Amniotic stem cell (primary cell): ENCODE data around the gene PBX3.

ENCODE experiments used
- DNase-seq: peaks from one replicate; lab custom pipeline; 2025; lab: John Stamatoyannopoulos, UW

PBX3 gene

DNA sequence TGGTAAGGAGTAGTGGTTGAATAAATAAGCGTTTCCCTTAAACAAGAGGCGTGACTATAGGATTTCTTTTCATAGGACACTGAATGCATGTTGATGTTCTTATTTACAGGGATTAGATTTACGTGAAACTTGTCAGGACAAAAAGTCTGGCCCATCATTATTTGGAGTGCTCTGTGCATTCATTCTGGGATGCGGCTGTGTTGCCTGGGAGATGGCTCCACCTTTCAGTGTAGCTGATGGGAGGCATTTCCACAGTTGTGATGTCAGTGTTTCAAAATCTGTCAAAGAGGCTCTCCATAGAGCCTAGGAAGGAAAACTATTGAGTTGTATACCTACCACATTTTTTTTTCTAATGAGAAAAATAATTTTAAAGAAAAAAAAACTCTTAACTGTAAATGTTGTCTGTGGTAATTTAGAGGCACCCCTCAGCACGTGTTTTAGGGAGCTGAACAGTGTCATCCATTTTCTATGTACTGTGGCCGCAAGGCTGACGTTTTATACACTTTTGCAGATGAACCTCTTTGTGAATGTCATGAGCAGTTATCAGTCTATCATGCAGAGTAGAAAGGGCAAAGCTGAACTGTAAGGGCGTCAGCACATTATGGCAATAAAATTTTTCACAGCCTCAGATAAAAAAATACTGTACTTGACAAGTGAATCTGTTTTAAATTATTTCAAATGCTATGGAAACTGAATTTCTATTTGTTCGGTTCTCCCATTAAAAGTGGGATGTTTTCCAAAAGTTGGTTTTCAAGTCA, 202.7 kb downstream of the PBX3 start:
- DNase-seq = no peak

DNA sequence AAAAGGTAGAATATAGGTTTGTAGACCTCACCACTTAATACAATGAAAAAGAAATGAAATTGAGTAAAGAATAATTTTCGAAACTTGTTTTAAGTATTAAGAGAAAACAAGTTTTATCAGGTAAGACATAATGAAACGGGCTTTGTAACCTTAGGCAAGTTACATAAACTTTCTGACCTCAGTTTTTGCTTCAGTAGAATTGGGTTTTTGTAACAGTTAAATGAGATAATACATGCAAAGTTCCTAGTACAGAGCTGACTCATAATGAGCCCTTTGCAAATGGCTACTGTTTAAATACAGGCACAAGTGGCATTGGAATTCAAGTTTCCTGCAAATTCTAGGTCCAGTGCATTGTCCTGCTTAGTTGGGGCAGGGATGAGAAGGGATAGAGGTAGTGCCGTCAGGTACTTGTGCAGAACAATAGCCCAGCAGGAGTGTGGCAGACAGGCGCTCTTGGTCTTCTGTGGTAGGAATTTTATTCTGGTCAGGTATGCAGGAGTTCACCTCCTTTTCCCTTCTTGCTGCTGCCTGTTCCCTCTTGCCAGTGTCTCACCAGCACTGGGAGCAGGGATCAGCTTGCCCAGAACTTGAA, 203.8 kb downstream of the PBX3 start:
- DNase-seq = no peak

DNA sequence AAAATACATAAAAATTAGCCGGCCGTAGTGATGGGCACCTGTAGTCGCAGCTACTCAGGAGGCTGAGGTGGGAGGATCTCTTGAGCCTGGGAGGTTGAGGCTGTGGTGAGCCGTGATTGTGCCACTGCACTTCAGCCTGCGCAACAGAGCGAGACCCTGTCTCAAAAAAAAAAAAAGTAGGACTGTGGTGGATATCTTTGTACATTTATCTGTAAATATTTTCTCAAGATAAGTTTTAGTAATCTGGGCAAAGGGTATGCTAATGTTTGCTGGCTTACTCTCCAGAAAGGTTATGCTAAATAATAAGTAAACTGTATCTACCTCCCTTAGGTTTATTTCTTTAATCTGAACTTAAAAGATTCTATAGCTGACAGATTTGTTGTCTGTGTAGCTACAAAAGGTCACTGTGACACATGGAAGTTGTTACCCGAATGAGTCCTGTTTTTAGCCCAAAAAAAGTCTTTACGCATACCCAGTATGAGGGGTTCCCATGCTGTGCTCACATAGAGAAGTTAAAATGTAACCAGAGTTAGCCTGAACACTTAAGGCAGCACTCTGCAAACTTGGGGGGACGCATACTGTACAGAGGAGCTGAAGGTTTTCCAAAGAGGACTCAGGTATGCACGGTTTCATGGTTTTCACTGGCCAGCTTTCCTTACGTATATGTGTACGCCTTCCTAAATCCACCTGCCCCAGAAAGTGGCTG, 206.3 kb downstream of the PBX3 start:
- no peak for DNase-seq

DNA sequence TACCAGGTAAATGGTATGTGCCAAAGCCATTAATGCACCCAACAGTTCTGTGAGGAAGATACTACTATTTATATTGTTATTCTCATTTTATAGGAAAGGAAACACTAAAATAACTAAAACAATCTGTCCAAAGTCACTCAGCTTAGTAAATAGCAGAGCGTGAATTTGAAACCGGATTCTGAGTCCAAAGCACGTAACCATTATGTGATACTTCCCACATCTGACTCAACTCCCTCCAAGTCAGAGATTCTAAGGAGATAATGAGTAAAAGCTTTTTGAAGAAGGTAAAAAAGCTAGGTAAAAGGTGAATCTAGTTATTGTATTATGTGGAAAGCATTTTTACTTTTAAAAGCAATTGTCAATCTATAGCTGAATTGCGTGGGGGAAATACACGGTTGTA, 208.9 kb downstream of the PBX3 start:
- DNase-seq = no peak

DNA sequence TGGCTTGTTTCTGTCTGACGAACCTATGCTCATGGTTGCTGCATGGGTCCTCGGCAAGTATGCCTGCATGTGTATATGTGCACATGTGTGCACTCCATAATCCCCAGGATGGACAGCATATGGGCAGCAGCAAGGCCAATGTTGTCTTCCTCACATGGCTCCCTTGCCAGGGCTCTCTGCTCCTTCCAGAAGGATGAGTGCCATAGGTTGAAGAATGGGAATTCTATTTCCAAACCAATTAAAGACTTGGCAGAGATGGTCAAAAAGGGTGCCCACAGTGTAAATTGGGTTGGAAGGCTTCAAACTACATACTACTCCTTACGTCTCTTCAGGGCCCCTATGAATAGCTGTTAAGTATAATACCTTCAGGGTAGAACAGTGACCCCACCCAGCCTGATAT, 212.1 kb downstream of the PBX3 start:
- DNase-seq = no peak

DNA sequence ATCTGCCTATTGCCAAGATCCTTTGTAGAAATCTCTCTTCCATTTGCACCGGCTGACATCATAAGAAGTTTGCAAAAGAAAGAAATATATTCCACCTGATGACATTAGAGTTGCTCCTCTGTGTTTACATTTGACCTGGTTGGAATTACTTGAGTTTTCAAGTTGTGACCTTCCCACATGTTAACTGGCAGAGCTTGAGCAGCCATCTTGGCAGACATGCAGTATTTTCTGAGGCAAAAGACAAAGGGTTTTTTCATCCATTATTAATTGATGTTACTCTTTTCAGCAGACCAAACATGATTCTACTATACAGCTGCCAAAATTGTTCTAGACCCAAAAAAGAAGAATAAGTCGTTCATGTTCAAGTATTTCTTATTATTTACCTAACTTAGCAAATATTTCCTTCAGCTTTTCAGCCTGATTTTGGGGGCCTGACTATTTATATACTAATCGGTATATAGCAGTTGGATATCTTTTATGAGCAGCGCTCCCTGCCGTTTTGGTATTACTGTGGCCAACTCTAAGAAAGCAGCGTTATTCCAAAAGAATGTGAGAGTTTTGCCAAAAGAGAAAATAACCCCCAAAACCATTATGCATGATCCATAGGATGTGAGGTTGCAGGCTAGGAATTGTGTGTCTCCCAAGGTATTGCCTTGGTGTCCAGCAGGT, 212.9 kb downstream of the PBX3 start:
- DNase-seq = no peak

DNA sequence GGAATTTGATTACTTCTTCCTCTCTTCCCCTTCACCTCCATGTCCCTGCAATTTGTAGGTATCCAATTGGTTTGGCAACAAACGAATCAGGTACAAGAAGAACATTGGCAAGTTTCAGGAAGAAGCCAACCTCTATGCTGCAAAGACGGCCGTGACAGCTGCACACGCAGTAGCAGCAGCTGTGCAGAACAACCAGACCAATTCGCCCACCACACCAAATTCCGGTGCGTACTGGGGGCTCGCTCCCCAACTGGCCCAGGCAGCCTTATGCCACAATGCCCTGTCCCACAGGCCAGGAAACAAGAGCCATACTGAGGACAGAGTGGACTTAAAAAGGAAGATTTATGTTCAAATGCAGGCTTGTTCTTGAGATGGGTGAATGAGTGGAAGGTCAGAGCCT, 213.5 kb downstream of the PBX3 start:
- no peak for DNase-seq

DNA sequence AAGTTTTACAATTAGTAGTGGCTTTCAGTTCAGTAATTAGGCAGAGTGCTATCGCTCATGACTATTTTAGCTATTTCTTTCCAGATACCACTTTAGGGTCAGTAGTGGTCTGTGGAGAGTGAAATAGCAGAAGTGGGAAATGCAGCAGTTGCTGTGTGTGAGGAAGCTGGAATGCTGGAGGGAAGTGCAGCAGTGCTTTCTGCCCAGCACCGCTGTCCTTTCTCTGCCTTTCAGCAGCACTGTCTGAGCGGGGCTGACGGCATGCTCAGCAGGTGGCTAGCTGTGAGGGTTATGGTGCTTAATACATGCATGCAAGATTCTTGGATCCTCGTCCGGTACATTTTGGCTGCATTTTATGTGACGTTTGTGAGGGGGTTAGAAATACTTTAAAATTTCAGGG, 213.9 kb downstream of the PBX3 start:
- DNase-seq = no peak

DNA sequence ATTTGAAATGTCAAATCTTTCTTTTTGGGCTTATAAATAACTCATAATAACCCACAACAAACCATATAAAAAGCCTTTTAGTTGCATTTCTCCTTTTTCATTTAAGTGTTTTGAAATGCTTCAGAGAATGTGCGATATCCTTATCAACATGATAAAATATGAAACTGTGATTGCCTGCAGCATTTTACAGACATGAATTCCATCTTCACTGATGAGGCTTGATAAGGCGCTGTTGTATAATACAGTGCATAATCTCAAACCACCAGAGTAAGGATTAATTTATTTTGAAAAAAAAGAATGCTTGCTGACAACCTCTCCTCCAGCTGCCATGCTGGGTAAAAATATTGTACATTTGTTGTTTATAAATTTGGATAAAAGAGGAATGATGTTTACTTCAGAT, 216.8 kb downstream of the PBX3 start:
- no peak for DNase-seq

DNA sequence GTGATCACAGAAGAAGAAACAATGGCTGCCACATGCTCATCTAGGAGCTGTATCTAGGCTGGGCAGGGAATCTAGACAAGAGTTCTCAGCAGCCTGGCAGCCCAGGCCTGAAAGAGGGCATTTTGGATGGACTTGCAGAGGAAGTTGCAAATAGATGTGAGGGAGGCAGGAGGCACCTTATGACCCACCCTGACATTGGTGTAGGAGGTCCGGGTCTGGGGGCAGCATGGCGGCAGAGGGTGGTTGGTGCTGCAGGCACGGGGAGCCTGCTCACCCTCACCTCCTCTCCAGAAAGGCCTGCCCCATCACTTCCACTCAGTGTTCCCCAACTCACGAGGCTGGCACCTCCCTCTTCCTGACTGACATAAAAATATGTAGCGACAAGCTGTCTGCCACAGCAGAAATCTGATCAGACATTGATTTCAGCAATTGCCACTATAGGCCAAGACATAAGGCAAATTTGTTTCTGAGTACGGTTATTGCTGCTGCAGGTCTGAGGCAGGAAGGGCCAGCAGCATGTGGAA, 217.6 kb downstream of the PBX3 start:
- no peak for DNase-seq

DNA sequence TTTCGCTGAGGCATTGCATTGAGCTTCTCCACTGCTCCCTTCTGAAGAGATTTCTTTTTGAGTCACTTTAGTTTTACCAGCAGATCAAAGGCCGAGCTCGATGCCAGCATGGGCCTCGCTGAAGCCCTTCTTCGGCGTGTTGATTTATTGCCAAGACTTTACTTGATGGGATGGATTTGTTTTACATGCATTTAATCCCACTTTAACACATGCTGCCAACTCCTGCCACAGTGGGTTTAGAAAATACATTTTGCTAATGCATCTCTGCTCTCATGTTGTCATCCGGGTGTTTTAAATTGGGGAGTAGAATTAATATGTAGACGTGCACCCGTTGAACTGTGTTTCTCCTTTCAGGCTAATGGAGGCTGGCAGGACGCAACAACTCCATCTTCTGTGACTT, 218.3 kb downstream of the PBX3 start:
- DNase-seq = no peak

DNA sequence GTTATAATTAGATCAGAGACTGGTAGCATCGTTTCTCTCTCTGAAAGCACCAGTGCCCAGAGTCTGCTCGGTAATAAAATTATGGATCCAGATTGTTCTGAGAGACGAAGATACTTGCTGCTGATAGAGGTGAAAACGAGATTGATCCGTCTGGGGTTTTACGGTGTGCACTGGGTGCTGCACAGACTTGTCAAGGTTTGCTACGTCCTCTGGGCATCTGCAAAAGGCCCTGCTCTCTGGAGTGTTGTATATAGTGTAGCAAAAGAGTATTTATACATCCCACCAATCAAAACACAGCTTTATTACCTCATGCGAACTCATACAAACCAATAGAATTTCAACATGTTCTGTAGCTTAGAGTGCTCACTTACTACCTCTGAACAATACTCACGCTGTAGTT, 219.3 kb downstream of the PBX3 start:
- no peak for DNase-seq

DNA sequence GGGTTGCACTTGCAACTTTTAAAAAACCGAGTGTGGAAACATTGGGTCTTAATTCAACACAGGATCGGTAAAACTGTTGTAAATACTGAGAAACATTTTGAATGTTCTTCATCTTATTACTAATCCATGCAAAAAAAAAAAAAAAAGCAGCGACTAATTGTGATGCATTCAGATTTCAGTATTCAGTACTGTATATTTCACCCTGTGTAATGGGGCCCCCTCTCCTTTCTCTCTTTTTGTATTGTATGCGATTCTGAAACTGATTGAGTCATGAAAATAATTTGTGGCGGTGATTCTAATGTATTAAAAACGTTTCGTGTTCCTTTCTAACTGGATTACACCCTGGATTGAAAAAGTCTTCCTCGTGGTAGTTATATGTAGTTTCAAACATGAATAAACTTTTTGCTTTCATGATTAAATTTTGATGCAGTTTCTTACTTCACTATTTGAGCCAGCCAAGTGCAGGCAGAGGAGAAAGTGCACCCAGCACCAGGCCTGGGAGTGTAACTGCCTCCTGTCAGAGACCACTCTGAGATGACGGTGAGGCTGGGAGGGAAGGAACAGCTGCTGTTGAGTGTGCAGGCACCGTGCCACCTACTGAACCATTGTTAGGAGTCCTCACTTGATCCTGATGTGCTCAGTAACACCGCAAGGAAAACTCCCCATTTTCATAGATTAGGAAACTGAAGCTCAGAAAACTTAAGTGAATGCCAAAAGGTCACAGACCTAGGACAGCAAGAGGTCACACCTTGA, 220.0 kb downstream of the PBX3 start:
- DNase-seq = no peak

DNA sequence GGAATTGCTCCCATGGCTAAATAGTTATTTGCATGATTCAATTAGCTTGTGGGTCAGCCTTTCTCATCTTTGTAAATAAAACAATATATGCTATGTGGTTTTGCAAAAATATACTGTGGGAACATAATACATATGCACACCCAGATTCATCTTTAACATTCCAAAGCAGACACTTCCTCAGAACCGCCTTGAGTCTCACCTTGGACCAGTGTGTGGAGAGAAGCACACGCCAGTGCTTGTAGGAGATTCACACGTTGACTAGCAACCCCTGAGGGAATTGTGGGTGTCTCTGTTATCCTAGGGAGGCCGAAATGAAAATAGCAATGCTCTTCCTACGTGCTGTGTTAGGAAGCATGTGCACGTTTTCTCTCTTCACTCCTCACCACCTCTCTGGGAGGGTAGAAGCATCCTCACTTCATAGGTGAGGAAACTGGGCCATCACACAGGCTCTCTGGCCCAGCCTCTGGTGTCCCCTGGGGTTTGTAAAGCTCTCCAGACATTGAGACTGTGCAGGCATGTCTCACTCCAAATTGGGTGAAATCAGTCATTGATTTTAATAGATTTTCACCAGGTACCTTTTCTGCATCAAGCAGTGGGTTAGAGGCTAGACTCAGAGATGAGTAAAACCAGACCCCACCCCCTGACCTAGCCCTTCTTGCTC, 221.7 kb downstream of the PBX3 start:
- no peak for DNase-seq

DNA sequence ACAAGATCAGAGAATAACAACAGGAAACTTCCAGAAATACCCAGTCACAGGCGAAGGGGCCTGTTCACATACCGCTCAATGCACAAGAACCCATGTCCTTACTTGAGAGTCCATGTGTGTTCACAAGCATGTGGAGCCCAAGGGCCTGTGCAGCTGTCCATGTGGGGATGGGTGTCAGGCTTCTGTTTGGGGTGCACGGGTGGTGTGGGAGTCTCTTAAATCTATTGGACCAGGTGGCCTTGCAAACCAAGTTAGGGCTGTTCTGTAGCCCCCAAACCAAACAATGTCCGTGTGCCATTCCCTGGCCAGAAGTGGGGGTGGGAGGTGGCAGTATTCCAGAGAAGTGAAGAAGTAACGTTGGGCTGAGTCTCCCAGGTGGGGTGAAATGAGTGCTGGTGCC, 222.3 kb downstream of the PBX3 start:
- DNase-seq = no peak

DNA sequence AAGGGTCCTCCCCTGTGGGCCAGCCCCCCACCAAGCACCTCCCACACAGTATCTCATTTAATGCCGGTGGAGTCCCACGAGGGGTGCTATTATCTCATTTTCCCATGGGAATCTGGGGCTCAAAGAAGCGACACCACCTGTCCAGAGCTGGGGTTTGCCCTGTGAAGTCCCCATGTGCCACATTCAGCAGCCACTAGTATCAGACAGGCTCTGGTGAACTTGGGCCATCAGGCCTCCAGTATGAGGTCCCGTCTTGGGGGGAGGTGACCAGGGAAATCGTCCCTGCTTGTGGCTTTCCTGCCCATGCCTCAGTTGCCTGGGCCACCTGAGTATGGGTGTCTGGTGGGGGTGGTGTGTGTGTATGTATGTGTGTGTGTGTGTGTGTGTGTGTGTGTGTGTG, 222.7 kb downstream of the PBX3 start:
- DNase-seq = no peak

DNA sequence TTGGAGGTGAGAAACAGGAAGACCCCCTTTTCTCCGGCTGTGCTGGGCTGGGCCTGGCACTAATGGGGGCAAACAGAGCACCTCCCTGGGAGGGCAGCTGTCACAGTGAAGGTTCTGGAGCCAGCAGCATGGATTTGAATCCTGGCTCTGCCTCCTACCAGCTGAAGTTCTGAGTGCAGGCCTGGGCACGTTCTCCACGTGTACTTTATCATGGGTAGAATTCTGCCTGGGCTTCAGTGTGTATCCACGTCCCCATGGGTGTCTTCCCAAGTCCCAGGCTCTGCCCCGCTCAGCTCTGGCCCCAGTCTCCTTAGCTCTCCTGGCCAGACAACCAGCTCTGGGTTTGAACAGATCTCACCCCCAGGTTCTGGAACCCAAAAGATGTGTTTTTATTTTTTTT, 223.2 kb downstream of the PBX3 start:
- no peak for DNase-seq

DNA sequence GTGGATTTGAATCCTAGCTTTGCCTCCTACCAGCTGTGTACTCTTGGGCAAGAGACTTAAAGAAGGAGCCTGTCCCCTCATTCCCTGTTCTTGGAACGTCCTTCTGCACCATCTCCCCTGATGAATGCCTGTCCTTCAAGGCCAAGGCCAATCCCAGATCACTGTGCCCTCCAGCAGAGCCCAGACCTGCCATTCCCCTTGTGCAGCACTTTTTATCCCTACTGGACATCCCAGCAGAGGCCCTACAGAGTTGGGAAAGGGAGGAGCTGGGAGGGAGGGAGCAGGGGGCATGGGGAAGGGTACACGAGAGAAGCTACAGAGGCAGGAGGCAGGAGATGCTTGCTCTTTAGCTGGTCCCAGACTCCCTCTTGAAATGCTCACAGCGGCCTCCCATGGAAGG, 223.9 kb downstream of the PBX3 start:
- no peak for DNase-seq

DNA sequence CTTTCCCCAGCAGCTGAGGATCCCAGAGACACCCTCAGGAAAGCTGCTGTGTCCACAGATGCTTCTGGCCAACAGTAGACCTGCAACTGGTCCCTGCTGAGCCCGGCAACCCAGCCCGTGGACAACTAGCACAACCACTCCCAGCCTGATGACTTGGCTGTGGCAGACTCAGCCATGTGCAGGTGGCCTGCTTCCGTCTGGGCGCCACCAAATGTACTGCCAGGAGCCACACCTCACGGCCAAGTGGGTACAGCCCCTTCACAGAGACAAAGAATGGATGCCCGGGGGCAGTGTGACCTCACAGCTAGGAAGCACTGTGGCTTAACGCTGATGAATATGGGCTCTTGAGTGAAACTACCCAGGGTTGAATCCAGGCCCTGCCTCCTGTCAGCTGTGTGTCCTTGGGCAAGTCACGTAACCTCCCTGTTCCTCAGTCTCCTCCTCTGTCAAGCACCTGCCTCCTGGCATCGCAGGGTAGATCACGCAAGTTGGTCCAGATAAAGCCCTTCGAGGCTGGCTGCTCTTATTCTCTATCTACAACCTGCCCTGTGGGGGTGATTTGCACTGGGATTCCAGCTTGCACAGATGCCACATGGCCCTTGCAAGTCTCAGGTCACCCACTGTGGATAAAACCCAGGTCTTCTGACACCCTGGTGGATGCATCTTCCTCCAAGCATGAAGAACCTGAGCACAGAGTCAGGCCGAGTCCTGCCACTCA, 225.0 kb downstream of the PBX3 start:
- no peak for DNase-seq

DNA sequence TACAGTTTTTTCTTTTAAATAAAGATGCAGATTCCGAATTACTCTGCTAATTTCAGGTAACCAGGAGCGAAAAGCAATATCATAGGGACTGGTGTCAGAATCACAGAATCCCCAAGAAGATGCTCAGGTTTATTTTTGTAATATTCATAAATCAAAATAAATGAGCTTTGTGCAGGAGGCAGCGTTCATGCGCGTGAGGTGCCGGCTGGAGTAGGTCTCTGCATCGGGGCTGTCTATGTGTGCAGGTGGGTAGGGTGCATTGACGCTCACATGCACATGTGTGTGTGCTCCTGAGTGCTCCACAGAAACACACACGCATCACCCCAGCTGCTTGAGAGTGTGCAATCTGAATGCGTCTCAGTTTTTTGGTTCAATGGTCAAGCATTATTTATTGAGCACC, 226.4 kb downstream of the PBX3 start:
- no peak for DNase-seq

DNA sequence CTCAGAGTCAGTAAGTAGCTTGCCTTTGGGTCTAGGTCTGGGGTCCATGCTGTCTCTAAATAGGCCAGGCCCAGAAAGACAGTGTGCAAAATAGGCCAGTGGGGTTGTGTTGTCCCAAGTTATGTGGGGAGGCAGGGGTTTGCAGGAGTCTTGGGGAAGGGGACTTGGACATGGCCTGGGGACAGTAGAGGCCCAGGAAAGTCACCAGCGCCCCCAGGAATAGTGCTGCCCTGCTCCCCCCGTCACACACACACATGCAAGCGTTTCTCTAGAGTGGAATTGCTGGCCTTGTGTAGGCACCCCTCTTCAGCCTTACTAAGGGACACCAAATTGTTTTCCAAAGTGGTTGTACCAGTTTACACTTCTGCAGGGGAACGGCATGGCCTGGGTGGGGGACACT, 227.5 kb downstream of the PBX3 start:
- no peak for DNase-seq
